HEK293 (cell line): Measurements from ENCODE around the gene NR3C2.

Experiments
- CTCF ChIA-PET: fragments of 350-600 bp; formaldehyde crosslinking; extraction: SDS; loops from one replicate; lab custom pipeline; 2021; ENCODE audit warnings: antibody characterized with exemption; lab: Yijun Ruan, JAX
- POLR2A ChIA-PET: fragments of 300-600 bp; formaldehyde crosslinking; extraction: SDS; loops from one replicate; lab custom pipeline; 2020; ENCODE audit warnings: antibody characterized with exemption, inconsistent platforms; lab: Yijun Ruan, JAX
- H3K27ac ChIP-seq: fragments of 200-500 bp; sonication (Bioruptor generic); 2 replicates; pipeline ENCODE4 v1.5.1; 2014; ENCODE audit warnings: low read depth, low read length, control low read depth, inconsistent platforms; ENCODE audit errors: extremely low read depth
- H3K36me3 ChIP-seq, 2 experiments: fragments of 200-500 bp in 1 of 2; sonication (Bioruptor generic) in 1 of 2; 1 replicate in 1 of 2; 2 replicates in 1 of 2; pipeline ENCODE4 v1.5.1; 2014 to 2017; ENCODE audit warnings: inconsistent platforms in 2 of 2, low read length in 2 of 2; ENCODE audit not compliant: control insufficient read depth in 2 of 2, insufficient read depth in 1 of 2
- H3K4me1 ChIP-seq: fragments of 200-500 bp; sonication (Bioruptor generic); 2 replicates; pipeline ENCODE4 v1.5.1; 2014; ENCODE audit warnings: mild to moderate bottlenecking, low read length, inconsistent platforms; ENCODE audit not compliant: control insufficient read depth, insufficient read depth
- H3K4me3 ChIP-seq: 2 replicates; pipeline ENCODE4 v1.5.1; 2011; ENCODE audit warnings: low read depth, mild to moderate bottlenecking, control low read depth, low read length, moderate library complexity
- H3K9me3 ChIP-seq: fragments of 200-500 bp; sonication (Bioruptor generic); 2 replicates; pipeline ENCODE4 v1.5.1; 2014; ENCODE audit warnings: low read depth, low read length, inconsistent platforms; ENCODE audit not compliant: control insufficient read depth, insufficient read depth
- ZFHX2 ChIP-seq: fragments of 450-650 bp; formaldehyde crosslinking; conservative IDR thresholded peaks from 2 replicates; pipeline ENCODE4 v1.5.1; 2016; ENCODE audit warnings: missing biosample characterization, missing genetic modification characterization
- ZFP3 ChIP-seq: fragments of 450-650 bp; formaldehyde crosslinking; IDR thresholded peaks from 2 replicates; pipeline ENCODE4 v1.5.1; 2016; ENCODE audit warnings: low read depth, missing biosample characterization, missing genetic modification characterization
- ZNF133 ChIP-seq: fragments of 450-650 bp; formaldehyde crosslinking; IDR thresholded peaks from 2 replicates; pipeline ENCODE4 v1.5.1; 2016; ENCODE audit warnings: missing biosample characterization, missing genetic modification characterization
- ZNF146 ChIP-seq: fragments of 450-650 bp; formaldehyde crosslinking; IDR thresholded peaks from 2 replicates; pipeline ENCODE4 v1.5.1; 2016; ENCODE audit warnings: missing biosample characterization, missing genetic modification characterization
- ZNF23 ChIP-seq: fragments of 450-650 bp; formaldehyde crosslinking; IDR thresholded peaks from 2 replicates; pipeline ENCODE4 v1.5.1; 2016; ENCODE audit warnings: missing biosample characterization, missing genetic modification characterization, borderline replicate concordance
- ZNF473 ChIP-seq: fragments of 450-650 bp; formaldehyde crosslinking; IDR thresholded peaks from 2 replicates; pipeline ENCODE4 v1.5.1; 2017; ENCODE audit warnings: missing biosample characterization, missing genetic modification characterization
- ZNF585B ChIP-seq: fragments of 450-650 bp; formaldehyde crosslinking; IDR thresholded peaks from 2 replicates; pipeline ENCODE4 v1.5.1; 2016; ENCODE audit warnings: missing biosample characterization, missing genetic modification characterization
- ZNF600 ChIP-seq: fragments of 450-650 bp; formaldehyde crosslinking; IDR thresholded peaks from 2 replicates; pipeline ENCODE4 v1.5.1; 2016; ENCODE audit warnings: missing biosample characterization, missing genetic modification characterization
- ZNF645 ChIP-seq: fragments of 450-650 bp; formaldehyde crosslinking; IDR thresholded peaks from 2 replicates; pipeline ENCODE4; 2016; ENCODE audit warnings: missing biosample characterization, missing genetic modification characterization
- ZNF670 ChIP-seq: fragments of 450-650 bp; formaldehyde crosslinking; IDR thresholded peaks from 2 replicates; pipeline ENCODE4 v1.5.1; 2016; ENCODE audit warnings: missing biosample characterization, missing genetic modification characterization, low read depth
- ZNF785 ChIP-seq: fragments of 450-650 bp; formaldehyde crosslinking; IDR thresholded peaks from 2 replicates; pipeline ENCODE4 v1.5.1; 2016; ENCODE audit warnings: missing biosample characterization, missing genetic modification characterization
- ZNF791 ChIP-seq: fragments of 450-650 bp; formaldehyde crosslinking; IDR thresholded peaks from 2 replicates; pipeline ENCODE4 v1.5.1; 2016; ENCODE audit warnings: missing biosample characterization, missing genetic modification characterization
- ZNF792 ChIP-seq: fragments of 450-650 bp; formaldehyde crosslinking; IDR thresholded peaks from 2 replicates; pipeline ENCODE4 v1.5.1; 2016; ENCODE audit warnings: missing biosample characterization, missing genetic modification characterization
- ZNF837 ChIP-seq: fragments of 450-650 bp; formaldehyde crosslinking; IDR thresholded peaks from 2 replicates; pipeline ENCODE4 v1.5.1; 2016; ENCODE audit warnings: missing biosample characterization, missing genetic modification characterization
- TF ChIP-seq, protein P1 (sequence below): fragments of 450-650 bp; formaldehyde crosslinking; IDR thresholded peaks from 2 replicates; pipeline ENCODE4 v1.5.1; 2016; ENCODE audit warnings: missing biosample characterization, missing genetic modification characterization
- TF ChIP-seq, protein P2 (sequence below): fragments of 450-650 bp; formaldehyde crosslinking; IDR thresholded peaks from 2 replicates; pipeline ENCODE4 v1.5.1; 2016; ENCODE audit warnings: missing biosample characterization, missing genetic modification characterization
- TF ChIP-seq, protein P3 (sequence below): fragments of 450-650 bp; IDR thresholded peaks from 2 replicates; pipeline ENCODE4 v1.5.1; 2018; ENCODE audit warnings: missing biosample characterization, missing genetic modification characterization

Gene NR3C2

GRCh38 chr4:148091896-148092295 is 350.3 kb downstream of the NR3C2 start (continued):
- TF ChIP-seq, protein P1, sequence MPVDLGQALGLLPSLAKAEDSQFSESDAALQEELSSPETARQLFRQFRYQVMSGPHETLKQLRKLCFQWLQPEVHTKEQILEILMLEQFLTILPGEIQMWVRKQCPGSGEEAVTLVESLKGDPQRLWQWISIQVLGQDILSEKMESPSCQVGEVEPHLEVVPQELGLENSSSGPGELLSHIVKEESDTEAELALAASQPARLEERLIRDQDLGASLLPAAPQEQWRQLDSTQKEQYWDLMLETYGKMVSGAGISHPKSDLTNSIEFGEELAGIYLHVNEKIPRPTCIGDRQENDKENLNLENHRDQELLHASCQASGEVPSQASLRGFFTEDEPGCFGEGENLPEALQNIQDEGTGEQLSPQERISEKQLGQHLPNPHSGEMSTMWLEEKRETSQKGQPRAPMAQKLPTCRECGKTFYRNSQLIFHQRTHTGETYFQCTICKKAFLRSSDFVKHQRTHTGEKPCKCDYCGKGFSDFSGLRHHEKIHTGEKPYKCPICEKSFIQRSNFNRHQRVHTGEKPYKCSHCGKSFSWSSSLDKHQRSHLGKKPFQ (tag by site-specific recombination), result no peak
- no peak for TF ChIP-seq ZNF645 (tag by site-specific recombination)
- TF ChIP-seq ZNF146 (tag by site-specific recombination), result no peak
- no peak for TF ChIP-seq ZNF133 (tag by site-specific recombination)
- TF ChIP-seq ZFP3 (tag by site-specific recombination), result no peak
- no peak for TF ChIP-seq ZNF837 (tag by site-specific recombination)

DNA sequence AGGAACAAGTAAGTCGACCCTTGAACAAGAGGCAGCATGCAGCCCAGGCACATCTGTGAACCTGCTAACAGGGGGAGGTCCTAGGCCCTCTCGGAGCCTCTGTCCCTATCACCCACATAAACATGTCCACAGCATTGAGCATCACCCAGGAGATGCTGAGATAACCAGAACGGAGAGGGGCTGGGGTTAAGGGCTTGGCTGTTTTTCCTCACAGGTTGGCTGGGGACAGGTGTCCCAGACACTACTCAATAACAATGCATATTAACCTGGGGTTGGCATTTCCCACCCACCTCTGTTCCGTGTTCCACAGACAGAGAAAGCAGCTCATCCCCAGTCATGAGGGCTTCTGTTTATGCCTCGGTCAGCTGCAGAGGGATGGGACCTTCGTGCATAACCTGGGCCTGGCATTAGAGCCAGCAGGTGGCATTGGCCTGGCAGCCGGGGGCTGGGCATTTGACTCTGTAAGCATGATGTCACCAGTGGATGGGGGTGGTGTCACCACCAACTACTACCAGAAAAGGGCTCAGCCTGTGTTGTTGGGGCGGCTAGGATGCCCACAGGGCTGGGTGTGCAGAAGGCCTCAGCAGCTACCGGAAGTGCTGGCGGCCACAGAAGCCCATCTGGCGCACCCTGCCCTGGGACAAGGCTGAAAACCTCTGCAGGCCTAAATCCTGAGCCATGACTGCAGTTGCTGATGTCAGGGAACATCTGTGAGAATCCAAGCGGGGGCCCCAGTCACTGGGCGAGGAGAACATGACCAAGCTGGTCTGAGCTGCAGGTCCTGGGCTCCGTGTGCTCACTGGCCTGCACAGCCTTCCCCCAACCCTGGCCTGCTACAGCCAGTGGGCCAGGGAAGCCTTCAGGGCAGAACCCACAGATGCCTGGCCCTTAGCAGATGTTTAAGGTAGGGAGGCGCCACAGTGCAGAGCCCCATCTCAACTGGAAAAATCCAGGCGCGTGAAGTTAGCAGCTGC is 351.4 kb downstream of the NR3C2 start:
- CTCF ChIA-PET, result interaction anchor here (0.7 kb wide), 1 partner anchor 378 kb away, joined by 3 read pairs; no protein-coding TSS in a partner anchor
- POLR2A ChIA-PET, result no interaction called here
- H3K9me3 ChIP-seq, result no peaks in the 10 kb centered on the region

GRCh38 chr4:148090029-148090428 is 352.2 kb downstream of the NR3C2 start:
- H3K4me3 ChIP-seq, result no peak overlapping the region
- no peak overlapping the region for H3K27ac ChIP-seq
- TF ChIP-seq ZNF792 (no peak), ZNF600 (no peak), ZFHX2 (tag by site-specific recombination) (no peak), ZNF785 (tag by site-specific recombination) (no peak), ZNF791 (tag by site-specific recombination) (no peak), ZNF585B (no peak)
- TF ChIP-seq, protein P2, sequence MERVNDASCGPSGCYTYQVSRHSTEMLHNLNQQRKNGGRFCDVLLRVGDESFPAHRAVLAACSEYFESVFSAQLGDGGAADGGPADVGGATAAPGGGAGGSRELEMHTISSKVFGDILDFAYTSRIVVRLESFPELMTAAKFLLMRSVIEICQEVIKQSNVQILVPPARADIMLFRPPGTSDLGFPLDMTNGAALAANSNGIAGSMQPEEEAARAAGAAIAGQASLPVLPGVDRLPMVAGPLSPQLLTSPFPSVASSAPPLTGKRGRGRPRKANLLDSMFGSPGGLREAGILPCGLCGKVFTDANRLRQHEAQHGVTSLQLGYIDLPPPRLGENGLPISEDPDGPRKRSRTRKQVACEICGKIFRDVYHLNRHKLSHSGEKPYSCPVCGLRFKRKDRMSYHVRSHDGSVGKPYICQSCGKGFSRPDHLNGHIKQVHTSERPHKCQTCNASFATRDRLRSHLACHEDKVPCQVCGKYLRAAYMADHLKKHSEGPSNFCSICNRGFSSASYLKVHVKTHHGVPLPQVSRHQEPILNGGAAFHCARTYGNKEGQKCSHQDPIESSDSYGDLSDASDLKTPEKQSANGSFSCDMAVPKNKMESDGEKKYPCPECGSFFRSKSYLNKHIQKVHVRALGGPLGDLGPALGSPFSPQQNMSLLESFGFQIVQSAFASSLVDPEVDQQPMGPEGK (tag by site-specific recombination), result no peak
- ChIA-PET CTCF (no interaction called here), POLR2A (no interaction called here)
- H3K36me3 ChIP-seq, result no peaks in the 10 kb centered on the region
- H3K4me1 ChIP-seq, result no peaks in the 10 kb centered on the region
- no peaks in the 10 kb centered on the region for H3K9me3 ChIP-seq

More for the DNA sequence above, 351.4 kb downstream of the NR3C2 start:
- no peak overlapping the region for H3K27ac ChIP-seq
- TF ChIP-seq ZNF670, result no peak
- no peak for TF ChIP-seq ZNF23 (tag by site-specific recombination)
- TF ChIP-seq, protein P3, sequence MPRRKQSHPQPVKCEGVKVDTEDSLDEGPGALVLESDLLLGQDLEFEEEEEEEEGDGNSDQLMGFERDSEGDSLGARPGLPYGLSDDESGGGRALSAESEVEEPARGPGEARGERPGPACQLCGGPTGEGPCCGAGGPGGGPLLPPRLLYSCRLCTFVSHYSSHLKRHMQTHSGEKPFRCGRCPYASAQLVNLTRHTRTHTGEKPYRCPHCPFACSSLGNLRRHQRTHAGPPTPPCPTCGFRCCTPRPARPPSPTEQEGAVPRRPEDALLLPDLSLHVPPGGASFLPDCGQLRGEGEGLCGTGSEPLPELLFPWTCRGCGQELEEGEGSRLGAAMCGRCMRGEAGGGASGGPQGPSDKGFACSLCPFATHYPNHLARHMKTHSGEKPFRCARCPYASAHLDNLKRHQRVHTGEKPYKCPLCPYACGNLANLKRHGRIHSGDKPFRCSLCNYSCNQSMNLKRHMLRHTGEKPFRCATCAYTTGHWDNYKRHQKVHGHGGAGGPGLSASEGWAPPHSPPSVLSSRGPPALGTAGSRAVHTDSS (tag by site-specific recombination), result no peak
- TF ChIP-seq ZNF473 (tag by site-specific recombination), result no peak
- H3K36me3 ChIP-seq, result no peaks in the 10 kb centered on the region
- no peak overlapping the region for H3K4me3 ChIP-seq
- no peaks in the 10 kb centered on the region for H3K4me1 ChIP-seq
